HG02678 (cell line): ENCODE data around the gene SQSTM1.

Experiments used
- ATAC-seq: cut with Tn5 transposase; IDR thresholded peaks from one replicate; pipeline ENCODE4 v1.9.1; 2021; ENCODE audit warnings: mild to moderate bottlenecking, moderate library complexity; ENCODE audit not compliant: unreplicated experiment

Gene SQSTM1

GRCh38 chr5:179794171-179794570 lies 26.5 kb upstream of the SQSTM1 start:
- ATAC-seq = no peak

GRCh38 chr5:179794575-179794974 lies 26.1 kb upstream of the SQSTM1 start:
- ATAC-seq = no peak

DNA sequence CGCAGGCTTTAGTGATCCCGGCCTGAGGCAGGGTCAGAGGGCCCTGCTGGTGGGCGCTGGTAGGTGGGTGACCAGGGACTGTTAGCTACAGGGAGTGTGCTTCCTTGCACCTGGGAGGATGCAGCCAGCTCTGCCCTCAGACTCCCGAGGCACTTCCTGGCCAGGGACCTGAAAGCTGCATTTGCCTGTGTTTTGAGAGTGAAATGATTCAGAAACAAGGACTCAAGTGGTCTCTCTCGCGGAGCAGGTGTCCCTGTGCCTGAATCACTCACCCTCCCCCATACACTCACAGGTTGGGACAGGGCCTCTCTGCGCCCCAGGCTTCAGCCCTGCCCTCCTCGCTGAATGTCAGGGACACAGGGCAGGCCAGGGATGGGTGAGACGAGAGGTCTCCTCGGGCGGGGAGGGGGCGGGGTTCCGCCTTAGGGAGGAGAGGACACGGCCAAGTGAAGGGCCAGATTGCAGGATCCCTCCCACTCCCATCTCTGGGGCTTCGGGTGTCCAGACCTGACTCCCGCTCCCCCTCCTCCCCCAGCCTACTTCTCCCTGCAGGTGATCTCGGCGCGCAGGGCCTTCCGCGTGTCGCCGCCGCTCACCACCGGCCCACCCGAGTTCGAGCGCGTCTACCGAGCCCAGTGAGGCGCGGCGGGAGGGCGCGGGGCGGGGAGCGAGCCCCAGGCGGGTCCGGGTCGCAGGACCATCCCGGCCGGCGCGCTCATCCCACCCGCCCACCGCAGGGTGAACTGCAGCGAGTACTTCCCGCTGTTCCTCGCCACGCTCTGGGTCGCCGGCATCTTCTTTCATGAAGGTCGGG lies 25.4 kb upstream of the SQSTM1 start:
- ATAC-seq = no peak

DNA sequence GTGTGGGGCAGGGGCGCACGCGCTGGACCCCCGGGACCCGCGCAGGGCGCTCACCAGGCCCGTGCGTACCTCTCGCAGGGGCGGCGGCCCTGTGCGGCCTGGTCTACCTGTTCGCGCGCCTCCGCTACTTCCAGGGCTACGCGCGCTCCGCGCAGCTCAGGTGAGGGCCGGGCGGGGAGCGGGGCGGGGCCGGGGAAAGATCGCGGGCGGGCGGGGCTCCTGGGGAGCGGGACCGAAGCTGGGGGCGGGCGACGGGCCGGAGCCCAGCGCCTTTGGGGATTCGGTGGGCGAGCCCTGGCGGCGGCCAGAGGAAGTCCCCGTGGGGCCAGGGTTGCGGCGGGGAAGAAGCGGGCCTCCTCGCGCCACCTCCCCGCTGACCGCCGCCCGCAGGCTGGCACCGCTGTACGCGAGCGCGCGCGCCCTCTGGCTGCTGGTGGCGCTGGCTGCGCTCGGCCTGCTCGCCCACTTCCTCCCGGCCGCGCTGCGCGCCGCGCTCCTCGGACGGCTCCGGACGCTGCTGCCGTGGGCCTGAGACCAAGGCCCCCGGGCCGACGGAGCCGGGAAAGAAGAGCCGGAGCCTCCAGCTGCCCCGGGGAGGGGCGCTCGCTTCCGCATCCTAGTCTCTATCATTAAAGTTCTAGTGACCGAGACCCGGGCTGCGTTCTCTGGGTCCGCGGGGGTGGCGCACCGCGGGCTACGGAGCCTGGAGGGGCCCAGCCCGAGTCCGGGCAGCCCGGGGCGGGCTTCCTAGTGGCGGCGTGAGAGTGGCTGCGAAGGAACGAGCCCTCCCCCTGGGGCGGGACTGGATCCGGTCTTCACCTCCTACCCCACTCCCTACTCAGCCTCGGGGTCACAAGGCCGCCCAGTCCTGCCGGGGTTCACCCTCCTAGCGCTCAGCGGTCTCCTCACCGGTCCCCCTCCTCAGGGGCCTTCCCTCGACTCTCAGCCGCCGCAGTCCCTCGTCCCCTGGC lies 24.6 kb upstream of the SQSTM1 start:
- peak; percentile 72 for ATAC-seq

GRCh38 chr5:179796877-179797608 lies 23.7 kb upstream of the SQSTM1 start:
- ATAC-seq = no peak

DNA sequence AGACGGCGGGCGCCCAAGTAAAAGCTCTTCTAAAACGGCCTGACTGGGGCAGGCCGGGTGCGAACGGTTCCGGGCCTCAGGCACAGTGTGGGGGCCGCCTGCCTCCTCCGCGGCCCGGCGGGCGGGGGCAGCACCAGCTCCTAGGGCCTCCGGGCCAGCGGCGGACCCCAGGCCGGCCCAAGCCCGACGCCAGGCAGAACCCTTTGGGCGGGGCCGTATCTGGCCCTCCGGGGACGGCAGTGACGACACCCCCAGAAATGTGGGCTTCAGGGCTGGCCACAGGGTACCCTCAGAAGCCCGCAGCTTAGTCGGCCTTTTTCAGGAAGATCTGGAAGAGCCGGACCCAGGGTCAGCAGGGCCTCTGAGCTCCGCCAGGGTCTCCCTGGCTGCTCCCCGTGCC lies 23.0 kb upstream of the SQSTM1 start:
- no peak for ATAC-seq

DNA sequence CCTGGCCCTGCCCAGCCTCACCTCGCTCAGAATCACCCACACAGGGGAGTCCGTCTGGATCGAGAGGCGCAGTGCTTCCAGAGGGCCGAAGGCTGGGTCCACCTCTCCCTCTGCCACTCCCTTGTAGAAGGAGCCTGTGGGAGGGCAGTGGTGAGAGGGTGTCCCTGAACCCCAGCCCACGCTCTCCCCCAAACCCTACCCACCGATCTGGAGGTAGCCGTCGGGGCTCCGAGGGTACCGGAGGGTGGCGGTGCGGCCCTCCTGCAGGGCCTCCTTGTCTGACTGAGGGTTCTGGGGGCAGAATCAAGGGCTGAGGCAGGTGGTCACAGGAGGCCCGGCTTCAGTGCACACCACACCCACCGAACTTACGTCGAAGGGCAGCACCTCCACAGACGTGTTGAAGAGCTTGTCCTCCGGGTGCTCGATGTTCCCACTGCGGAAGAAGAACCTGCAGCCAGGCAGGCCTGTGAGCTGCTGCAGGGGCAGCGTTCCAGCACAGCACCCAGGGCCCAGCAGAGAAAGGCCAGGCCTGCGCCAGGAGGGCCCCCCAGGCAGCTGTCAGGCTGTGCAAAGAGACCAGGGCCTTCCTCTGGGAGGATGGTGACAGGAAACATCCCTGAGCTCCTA lies 22.4 kb upstream of the SQSTM1 start:
- ATAC-seq = no peak

GRCh38 chr5:179798771-179799643 lies 21.7 kb upstream of the SQSTM1 start:
- ATAC-seq = no peak

DNA sequence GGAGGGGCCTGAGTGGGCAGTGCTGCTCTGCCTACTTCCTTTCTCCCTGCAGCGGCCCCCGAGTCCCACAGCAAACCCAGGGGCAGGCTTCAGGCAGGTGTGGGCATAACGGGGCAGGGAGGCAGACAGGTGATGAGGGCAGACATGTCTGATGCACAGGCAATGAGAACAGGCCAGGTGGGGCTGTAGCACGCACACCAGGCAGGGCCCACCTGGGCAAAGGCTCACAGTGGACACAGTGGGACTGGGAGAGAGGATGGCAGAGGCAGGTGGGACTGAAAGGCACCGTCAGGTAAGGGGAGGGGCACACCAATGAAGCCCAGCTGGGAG lies 21.1 kb upstream of the SQSTM1 start:
- no peak for ATAC-seq

DNA sequence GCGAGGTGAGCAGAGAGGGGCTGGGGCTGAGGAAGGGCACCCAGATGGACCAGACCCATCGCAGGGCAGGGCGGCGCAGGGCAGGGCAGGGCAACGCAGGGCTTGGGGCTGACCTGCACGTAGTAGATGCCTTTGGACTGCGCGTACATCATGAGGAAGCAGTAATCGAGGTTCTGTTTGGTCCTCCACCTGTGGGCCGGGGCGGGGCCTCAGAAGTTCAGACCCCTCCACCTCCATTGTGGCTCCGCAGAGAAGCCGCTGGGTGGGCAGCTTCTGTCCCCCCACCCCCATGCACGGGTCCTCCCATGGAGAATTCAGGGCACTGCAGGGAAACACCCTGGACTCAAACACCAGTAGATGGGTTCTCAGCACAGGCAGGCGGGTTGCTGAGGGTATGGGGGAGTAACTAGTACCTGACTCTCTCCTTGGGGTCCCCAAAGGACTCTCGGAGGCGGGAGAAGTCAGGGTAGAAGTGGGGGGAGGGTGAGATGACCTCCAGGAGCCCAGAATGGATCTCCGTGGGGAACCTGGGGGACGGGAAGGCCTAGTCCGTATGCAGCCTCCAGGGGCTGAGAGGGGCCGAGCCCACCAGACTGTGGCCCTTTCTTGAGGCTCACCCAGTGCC lies 20.5 kb upstream of the SQSTM1 start:
- no peak for ATAC-seq

DNA sequence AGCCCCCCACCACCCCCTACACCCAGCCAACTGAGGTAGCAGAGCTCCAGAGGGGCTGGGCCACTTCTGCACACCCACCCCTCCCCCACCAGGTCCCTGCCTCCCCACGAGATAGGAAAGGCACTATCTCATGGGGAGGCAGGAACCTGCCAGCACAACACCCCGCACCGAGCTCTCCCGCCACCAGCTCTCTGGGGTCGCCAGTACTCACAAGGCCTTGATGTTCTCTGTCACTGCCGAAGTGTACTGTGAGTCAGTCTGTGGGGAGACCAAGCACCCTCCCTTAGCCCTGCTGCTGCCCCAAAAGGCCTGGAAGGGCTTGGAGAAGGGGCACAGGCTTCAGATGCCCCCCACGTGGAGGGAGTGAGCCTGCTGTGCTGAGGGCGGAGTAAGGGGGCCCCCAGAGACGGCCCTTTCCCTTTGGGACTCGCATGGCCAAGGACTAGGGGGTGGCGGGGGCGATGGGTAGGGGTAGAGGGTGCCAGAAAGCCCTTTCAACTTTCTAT lies 20.0 kb upstream of the SQSTM1 start:
- no peak for ATAC-seq

DNA sequence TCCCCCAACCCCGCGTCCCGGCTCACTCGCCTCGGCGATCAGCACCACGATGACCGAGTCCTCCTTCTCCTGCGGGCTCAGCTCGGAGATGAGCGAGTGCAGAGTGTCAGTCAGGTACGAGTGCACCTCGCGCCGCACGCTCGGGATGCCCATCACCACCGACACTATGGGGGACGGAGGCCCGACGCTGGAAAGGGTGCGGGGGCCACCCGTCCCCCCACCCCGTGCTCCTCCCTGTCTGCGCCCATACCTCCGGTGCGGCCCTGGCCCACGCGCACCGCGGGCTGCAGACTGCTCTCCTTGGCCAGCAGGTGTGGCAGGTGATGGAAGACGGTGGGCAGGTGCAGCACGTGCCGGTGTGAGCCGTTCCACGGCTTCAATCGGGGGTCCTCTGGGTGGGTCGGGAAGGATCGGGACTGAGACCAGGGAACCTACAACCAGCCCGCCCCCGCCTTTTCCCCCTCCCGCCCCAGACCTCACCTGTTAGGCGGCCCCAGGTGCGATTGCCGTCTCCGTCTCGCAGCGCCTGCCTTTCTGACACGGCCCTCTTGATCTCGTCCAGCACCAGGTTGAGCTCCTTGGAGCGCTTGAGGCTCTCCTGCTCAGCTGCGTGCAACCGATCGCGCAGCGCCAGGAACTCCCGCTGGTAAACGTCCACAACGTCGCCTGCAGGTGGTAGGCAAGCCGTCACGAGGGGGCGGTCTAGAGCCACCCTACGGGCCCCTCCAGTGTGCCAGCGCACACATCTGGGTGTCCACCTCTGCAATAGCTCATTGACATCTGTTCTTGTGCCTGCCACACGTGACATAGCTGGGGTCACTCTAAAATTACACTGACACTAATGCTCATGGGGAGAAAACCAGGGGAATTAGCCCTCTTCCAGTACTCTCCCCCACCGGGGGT lies 19.1 kb upstream of the SQSTM1 start:
- peak; percentile 41 for ATAC-seq

- no peak for ATAC-seq
Measured at GRCh38 chr5:179802207-179802883, 18.4 kb upstream of the SQSTM1 start.

- no peak for ATAC-seq
Measured at GRCh38 chr5:179802950-179803562, 17.6 kb upstream of the SQSTM1 start.

GRCh38 chr5:179803651-179804554 lies 16.8 kb upstream of the SQSTM1 start:
- ATAC-seq = no peak

DNA sequence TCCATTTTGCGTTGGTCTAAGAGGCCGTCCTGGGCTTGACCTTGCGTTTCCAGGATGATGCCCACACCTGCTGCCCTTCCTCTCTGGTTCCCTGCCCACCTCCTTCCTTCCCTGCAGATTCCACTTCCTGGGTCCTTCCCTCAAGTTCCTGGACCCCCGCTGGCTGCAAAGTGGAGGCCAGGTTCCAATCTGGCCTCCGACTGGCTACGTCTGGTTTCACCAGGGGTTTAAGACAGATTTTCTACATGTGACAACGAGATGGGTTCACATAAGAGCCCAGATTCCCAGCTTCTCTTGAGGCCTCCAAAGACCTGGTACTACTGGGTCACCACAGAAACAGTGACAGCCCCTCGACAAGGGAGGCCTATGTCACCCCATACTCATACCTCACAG lies 16.2 kb upstream of the SQSTM1 start:
- ATAC-seq = no peak
